Ovary (tissue), 9 donors: Measurements from ENCODE around the gene SCO2. TPM values are rescaled to one million over a fixed set of nuclear protein-coding genes. Genes with fewer than 3 reads are reported as not detected.

Experiments used
- DNase-seq, 5 donors: peaks; one replicate each; pipeline ENCODE4 v3.0.0-alpha.2; 2019 to 2020
- H3K27ac ChIP-seq, 2 donors: fragments of 200-600 bp; one replicate each; pipeline versions ENCODE4 v1.5.1 to v1.8.0; 2019 to 2022
- H3K27me3 ChIP-seq: fragments of 200-600 bp; one replicate; pipeline ENCODE4 v1.8.0; 2022
- H3K36me3 ChIP-seq: fragments of 200-600 bp; sonication (generic); one replicate; pipeline ENCODE4 v1.5.1; 2019
- H3K4me1 ChIP-seq: one replicate; pipeline ENCODE4 v1.8.1; 2013; ENCODE audit warnings: mild to moderate bottlenecking, moderate library complexity; ENCODE audit not compliant: insufficient read depth
- H3K4me3 ChIP-seq: fragments of 200-600 bp; sonication (generic); one replicate; pipeline ENCODE4 v1.5.1; 2017
- H3K9me3 ChIP-seq, 2 donors: fragments of 200-600 bp in 1 of 2; sonication (generic) in 1 of 2; one replicate each; pipeline versions ENCODE4 v1.5.1 to v1.8.1; 2013 to 2019; ENCODE audit warnings: mild to moderate bottlenecking in 1 of 2, moderate library complexity in 1 of 2
- EP300 ChIP-seq: sonication (generic); formaldehyde crosslinking; IDR thresholded peaks from one replicate; pipeline ENCODE4 v1.6.1; 2017; ENCODE audit warnings: antibody characterized with exemption
- POLR2A ChIP-seq: fragments of 450-650 bp; IDR thresholded peaks from one replicate; pipeline ENCODE4 v1.6.1; 2017; ENCODE audit warnings: antibody characterized with exemption, mild to moderate bottlenecking, moderate library complexity
- WGBS, 3 donors: extraction: QIAGEN DNeasy Blood & Tissue Kit in 1 of 3; methylation state at CpG; one replicate each; pipeline versions ENCODE4 v1.1.5 to v1.1.7; 2013 to 2017; 5-methylcytosine and 5-hydroxymethylcytosine counted together
- intact Hi-C, 4 donors: fragments of 100-400 bp; cut with DNase I; formaldehyde crosslinking; loops; one replicate each; pipeline versions ENCODE4 v1.11.0 to v1.15.1; 2022 to 2023
- polyA plus RNA-seq, 2 donors: library from polyadenylated mRNA; stranded (reverse); fragments of 200-250 nt in 1 of 2; fragments of 350-450 nt in 1 of 2; fragmentation: Illumina TruSeq in 1 of 2; extraction: RNeasy Lipid Tissue Mini Kit (QIAGEN cat#74804) in 1 of 2; gene quantifications; one replicate each; pipeline ENCODE4 v1.2.3, GENCODE V29; 2013 to 2014
- total RNA-seq, 7 donors: library from RNA; depleted of rRNA in 2 of 7; stranded (reverse); fragments of >200 nt in 2 of 7; fragmentation: NEBNext Ultra II Directional in 3 of 7; extraction: Animal tissue kit (Norgen Biotek cat#: 25700) in 3 of 7; gene quantifications; one replicate each; pipeline versions ENCODE4 v1.1.0 to v1.2.4, GENCODE V29; 2016 to 2023
- TF ChIP-seq, protein P1 (sequence below), 3 donors: fragments of 450-650 bp in 2 of 3; fragments of 200-600 bp in 1 of 3; IDR thresholded peaks; one replicate each; pipeline versions ENCODE4 v1.5.1 to v1.8.0; 2016 to 2022; ENCODE audit warnings: antibody characterized with exemption in 3 of 3, mild to moderate bottlenecking in 1 of 3
- donor health status: DM: no; HTN: no; CAD: no; lungs with moderate emphysema.
- donor health status: DM: no; HTN: no; CAD: no.
- donor health status: Bipolar disorder and iron deficiency.
- donor health status: DM: yes; HTN: yes; CAD: no.
- donor health status: DM: no; HTN: no; CAD: no.
- donor health status: DM: yes; HTN: yes; CAD: no.

SCO2 gene
- total and polyA plus RNA-seq, 9 donors = 0.73 to 5.1 (median 0.97) TPM; not detected in 4

DNA sequence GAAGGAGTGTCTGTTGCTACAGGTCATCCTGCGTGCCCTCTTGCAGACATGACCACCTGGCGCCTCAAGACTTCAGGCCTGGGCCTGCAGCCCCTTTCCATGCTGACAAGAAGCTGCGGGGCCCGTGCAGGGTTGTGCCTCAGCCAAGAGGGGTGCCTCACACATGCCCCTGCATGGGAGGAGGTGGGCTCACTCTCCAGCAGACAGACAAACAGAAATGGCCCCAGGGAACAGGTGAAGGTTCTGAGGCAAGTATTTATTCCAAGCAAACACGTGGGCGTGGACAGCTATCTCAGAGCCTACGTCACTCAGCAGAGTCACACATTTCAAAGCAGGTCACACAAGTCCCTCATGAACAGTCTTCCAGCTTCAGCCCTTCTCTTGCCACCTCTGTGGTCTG lies 43.2 kb upstream of the SCO2 start:
- DNase-seq = no peak
- H3K27ac ChIP-seq = no peak overlapping the region
- no peak overlapping the region for H3K4me3 ChIP-seq
- H3K4me1 ChIP-seq = no peaks in the 10 kb centered on the region
- intact Hi-C loops = no loop called here
- no peaks in the 10 kb centered on the region for H3K36me3 ChIP-seq
- no peaks in the 10 kb centered on the region for H3K27me3 ChIP-seq
- no peaks in the 10 kb centered on the region for H3K9me3 ChIP-seq
- TF ChIP-seq, protein P1, sequence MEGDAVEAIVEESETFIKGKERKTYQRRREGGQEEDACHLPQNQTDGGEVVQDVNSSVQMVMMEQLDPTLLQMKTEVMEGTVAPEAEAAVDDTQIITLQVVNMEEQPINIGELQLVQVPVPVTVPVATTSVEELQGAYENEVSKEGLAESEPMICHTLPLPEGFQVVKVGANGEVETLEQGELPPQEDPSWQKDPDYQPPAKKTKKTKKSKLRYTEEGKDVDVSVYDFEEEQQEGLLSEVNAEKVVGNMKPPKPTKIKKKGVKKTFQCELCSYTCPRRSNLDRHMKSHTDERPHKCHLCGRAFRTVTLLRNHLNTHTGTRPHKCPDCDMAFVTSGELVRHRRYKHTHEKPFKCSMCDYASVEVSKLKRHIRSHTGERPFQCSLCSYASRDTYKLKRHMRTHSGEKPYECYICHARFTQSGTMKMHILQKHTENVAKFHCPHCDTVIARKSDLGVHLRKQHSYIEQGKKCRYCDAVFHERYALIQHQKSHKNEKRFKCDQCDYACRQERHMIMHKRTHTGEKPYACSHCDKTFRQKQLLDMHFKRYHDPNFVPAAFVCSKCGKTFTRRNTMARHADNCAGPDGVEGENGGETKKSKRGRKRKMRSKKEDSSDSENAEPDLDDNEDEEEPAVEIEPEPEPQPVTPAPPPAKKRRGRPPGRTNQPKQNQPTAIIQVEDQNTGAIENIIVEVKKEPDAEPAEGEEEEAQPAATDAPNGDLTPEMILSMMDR (IDR thresholded peaks at IDR 0.05) = no peak
- TF ChIP-seq EP300 (no peak), POLR2A (no peak)
- WGBS, 3 donors = 70 to 80% (median 74%) methylated on average over 7 of the region's 7 CpGs

DNA sequence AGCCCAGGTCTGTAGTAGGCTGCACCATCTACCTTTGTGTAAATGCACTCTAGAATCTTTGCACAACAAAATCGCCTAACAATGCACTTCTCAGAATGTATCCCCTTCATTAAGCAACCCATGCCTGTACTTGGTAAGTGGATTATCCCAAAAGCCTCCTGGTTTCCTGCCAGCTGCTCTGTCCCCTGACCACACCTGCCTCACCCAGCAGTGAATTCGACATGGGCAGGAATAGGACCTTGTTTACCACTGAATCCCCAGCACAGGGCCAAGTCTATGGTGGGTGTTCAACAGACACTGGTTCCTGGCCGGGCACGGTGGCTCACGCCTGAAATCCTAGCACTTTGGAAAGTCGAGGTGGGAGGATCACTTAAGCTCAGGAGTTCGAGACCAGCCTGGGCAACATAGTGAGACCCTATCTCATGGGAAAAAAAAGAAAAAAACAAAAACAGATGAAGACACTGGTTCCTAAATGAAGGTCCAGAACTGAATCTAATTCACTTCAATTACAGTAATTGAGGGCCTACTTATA lies 42.4 kb upstream of the SCO2 start:
- WGBS, 3 donors = 86 to 87% (median 87%) methylated on average over 7 of the region's 7 CpGs
- intact Hi-C loops = no loop called here
- H3K4me1 ChIP-seq = peaks cover 4% of the 10 kb centered on the region
- no peaks in the 10 kb centered on the region for H3K36me3 ChIP-seq
- no peak for TF ChIP-seq EP300
- no peak for TF ChIP-seq POLR2A
- TF ChIP-seq, protein P1 (IDR thresholded peaks at IDR 0.05) = no peak
- H3K4me3 ChIP-seq = no peak overlapping the region
- H3K27ac ChIP-seq = no peak overlapping the region
- no peak for DNase-seq
- H3K9me3 ChIP-seq = no peaks in the 10 kb centered on the region
- H3K27me3 ChIP-seq = no peaks in the 10 kb centered on the region

DNA sequence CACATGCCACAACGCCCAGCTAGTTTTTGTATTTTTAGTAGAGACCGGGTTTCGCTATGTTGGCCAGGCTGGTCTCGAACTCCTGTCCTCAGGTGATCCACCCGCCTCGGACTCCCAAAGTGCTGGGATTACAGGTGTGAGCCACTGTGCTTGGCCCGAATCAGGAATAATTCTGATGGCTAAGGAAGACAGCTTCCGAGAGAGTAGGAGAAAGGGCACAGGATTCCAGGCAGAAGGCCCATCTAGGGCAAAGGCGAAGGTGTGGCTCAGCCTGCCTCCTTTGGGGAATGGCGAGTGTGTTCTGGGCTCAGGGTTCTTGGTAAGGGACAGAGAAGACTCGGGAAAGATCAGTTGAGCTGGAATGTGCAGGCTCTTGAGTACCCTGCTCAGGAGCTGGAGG lies 38.9 kb upstream of the SCO2 start:
- Histone ChIP-seq H3K36me3 (no peaks in the 10 kb centered on the region), H3K27ac (no peak overlapping the region), H3K4me3 (no peak overlapping the region), H3K4me1 (peaks cover 5% of the 10 kb centered on the region), H3K9me3 (no peaks in the 10 kb centered on the region), H3K27me3 (no peaks in the 10 kb centered on the region)
- TF ChIP-seq, protein P1 (IDR thresholded peaks at IDR 0.05) = no peak
- no peak for TF ChIP-seq EP300
- TF ChIP-seq POLR2A = no peak
- WGBS, 3 donors = 75 to 88% (median 87%) methylated on average over 11 of the region's 11 CpGs
- intact Hi-C loops = no loop called here
- DNase-seq = no peak

DNA sequence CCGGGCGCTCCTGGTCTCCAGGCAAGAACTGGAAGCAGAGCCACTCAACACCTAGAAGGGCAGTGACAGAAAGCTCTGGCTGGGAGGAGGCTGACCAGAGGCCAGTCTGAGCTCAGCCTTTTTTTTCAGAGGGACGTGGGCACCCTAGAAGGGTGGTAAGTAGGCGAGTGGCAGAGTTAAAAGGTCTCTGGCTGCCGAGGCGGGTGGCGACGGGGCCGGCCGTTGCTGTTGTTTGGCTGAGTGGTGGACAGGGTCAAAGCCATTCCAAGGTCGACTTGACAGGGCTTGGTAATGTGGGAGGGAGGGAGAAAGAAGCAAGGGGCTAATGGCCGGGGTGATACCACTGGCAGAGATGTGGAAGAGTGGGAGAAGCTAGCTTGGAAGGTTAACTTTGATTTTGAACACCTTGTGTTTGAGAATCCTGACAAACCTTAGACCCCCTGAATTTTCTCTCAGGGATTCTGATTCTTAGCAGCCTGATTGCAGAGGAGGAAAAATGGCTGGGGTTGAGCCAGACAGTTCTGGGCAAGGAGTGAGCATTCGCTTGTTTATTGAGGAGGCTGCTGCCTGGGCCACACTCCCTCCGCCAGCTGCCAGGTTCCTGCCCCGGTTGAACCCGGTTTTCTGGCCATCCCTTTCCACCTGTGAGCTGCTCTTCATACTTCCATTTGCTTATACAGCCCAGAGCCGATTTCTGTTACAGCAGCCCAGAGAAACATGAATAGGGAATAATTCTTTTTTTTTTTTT lies 38.2 kb upstream of the SCO2 start:
- no peak for DNase-seq
- no peak for TF ChIP-seq POLR2A
- Histone ChIP-seq H3K36me3 (no peaks in the 10 kb centered on the region), H3K4me1 (peaks cover 5% of the 10 kb centered on the region), H3K27ac (no peak overlapping the region), H3K9me3 (no peaks in the 10 kb centered on the region), H3K4me3 (peak overlapping the region; percentile 29), H3K27me3 (no peaks in the 10 kb centered on the region)
- 10 to 17% (median 13%) methylated on average over 17 of the region's 17 CpGs for WGBS, 3 donors
- intact Hi-C loops = no loop called here
